Activated naive CD4-positive, alpha-beta T cell treated with anti-CD3 and anti-CD28 coated beads, Interleukin-2, amount 50 U/mL, for 24 hours (primary cell): ENCODE measurements around the gene LINC01488.

Source experiments
- H3K27ac Mint-ChIP-seq: one replicate; pipeline ENCODE4 v1.8.0; 2021; ENCODE audit warnings: mild to moderate bottlenecking, mixed read lengths
- H3K27me3 Mint-ChIP-seq: one replicate; pipeline ENCODE4 v1.8.0; 2021; ENCODE audit warnings: mixed read lengths
- H3K36me3 Mint-ChIP-seq: one replicate; pipeline ENCODE4 v1.8.0; 2021; ENCODE audit warnings: mixed read lengths
- H3K4me1 Mint-ChIP-seq: one replicate; pipeline ENCODE4 v1.8.0; 2021; ENCODE audit warnings: mixed read lengths
- H3K4me3 Mint-ChIP-seq: one replicate; pipeline ENCODE4 v1.8.0; 2021; ENCODE audit warnings: mild to moderate bottlenecking, mixed read lengths
- H3K9me3 Mint-ChIP-seq: one replicate; pipeline ENCODE4 v1.8.0; 2021; ENCODE audit warnings: mixed read lengths

Gene LINC01488

GRCh38 chr11:69468221-69468620 lies 13.2 kb upstream of the LINC01488 start:
- Mint-ChIP-seq H3K36me3 (no peaks in the 10 kb centered on the region), H3K9me3 (no peaks in the 10 kb centered on the region), H3K27ac (no peak overlapping the region), H3K27me3 (peaks cover 9% of the 10 kb centered on the region), H3K4me3 (no peak overlapping the region), H3K4me1 (no peaks in the 10 kb centered on the region)

DNA sequence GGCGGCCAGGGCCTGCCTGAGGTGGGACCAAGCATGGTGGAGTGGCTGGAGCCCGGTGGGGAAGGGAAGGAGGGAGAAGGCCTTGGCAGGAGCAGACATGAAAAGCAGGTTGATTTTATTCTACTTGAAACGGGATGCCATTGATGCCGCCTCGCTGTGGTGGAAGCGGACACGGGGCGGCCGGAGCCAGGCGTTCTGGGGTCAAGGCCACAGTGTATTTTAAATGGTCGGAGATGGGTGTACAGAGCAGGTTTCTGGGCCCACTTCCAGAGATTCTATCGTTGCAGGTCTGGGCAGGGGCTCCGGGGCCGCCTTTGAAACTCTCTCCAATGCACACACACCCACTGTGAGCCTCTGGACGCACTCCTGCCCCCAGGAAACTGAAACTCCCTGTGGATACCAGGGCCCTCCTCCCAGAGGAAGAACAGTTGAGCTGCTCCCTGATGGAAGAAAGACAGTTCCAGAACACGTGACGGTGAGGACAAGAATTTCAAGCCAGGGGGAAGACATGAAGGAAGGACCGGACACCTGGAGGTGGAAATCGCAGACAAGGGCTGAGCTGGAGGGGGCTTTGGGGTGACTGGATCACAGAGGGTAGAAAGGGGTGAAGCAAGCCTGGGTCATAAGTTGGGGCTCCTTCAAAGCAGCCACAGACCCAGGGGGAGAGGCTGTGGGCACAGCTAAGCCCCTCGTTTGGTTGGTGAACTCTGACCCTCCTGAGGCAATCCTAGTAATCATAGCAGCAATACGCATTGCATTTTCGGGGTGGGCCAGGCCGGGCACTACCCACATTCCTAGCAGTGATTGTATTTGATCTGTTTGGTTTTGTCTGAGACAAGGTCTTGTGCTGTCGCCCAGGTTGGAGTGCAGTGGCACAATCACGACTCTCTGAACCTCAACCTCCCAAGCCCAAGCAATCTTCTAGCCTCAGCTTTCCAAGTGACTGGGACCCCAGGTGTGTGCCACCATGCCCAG lies 12.3 kb upstream of the LINC01488 start:
- peaks cover 7% of the 10 kb centered on the region for H3K27me3 Mint-ChIP-seq
- no peaks in the 10 kb centered on the region for H3K9me3 Mint-ChIP-seq
- H3K4me3 Mint-ChIP-seq, result no peak overlapping the region
- no peaks in the 10 kb centered on the region for H3K36me3 Mint-ChIP-seq
- H3K4me1 Mint-ChIP-seq, result no peaks in the 10 kb centered on the region
- H3K27ac Mint-ChIP-seq, result peak overlapping the region; percentile 7

GRCh38 chr11:69470301-69470700 lies 11.2 kb upstream of the LINC01488 start:
- Mint-ChIP-seq H3K36me3 (no peaks in the 10 kb centered on the region), H3K27ac (no peak overlapping the region), H3K27me3 (peaks cover 7% of the 10 kb centered on the region), H3K4me3 (no peak overlapping the region), H3K4me1 (no peaks in the 10 kb centered on the region), H3K9me3 (no peaks in the 10 kb centered on the region)

- H3K27ac Mint-ChIP-seq, result no peak overlapping the region
- no peaks in the 10 kb centered on the region for H3K36me3 Mint-ChIP-seq
- no peak overlapping the region for H3K4me3 Mint-ChIP-seq
- no peaks in the 10 kb centered on the region for H3K9me3 Mint-ChIP-seq
- H3K4me1 Mint-ChIP-seq, result no peaks in the 10 kb centered on the region
- H3K27me3 Mint-ChIP-seq, result peaks cover 7% of the 10 kb centered on the region
Measured at GRCh38 chr11:69470793-69471728, 10.4 kb upstream of the LINC01488 start.

GRCh38 chr11:69471729-69472540 lies 9.5 kb upstream of the LINC01488 start:
- Mint-ChIP-seq H3K36me3 (no peaks in the 10 kb centered on the region), H3K4me1 (no peaks in the 10 kb centered on the region), H3K27me3 (peaks cover 7% of the 10 kb centered on the region), H3K4me3 (no peak overlapping the region), H3K9me3 (no peaks in the 10 kb centered on the region), H3K27ac (no peak overlapping the region)

- no peaks in the 10 kb centered on the region for H3K4me1 Mint-ChIP-seq
- H3K4me3 Mint-ChIP-seq, result no peak overlapping the region
- H3K27ac Mint-ChIP-seq, result no peak overlapping the region
- peaks cover 7% of the 10 kb centered on the region for H3K27me3 Mint-ChIP-seq
- no peaks in the 10 kb centered on the region for H3K36me3 Mint-ChIP-seq
- H3K9me3 Mint-ChIP-seq, result no peaks in the 10 kb centered on the region
Measured at GRCh38 chr11:69472541-69473275, 8.8 kb upstream of the LINC01488 start.

- Mint-ChIP-seq H3K4me1 (no peaks in the 10 kb centered on the region), H3K27ac (no peak overlapping the region), H3K9me3 (no peaks in the 10 kb centered on the region), H3K4me3 (no peak overlapping the region), H3K27me3 (peaks cover 7% of the 10 kb centered on the region), H3K36me3 (no peaks in the 10 kb centered on the region)
Measured at GRCh38 chr11:69473276-69473845, 8.1 kb upstream of the LINC01488 start.

- Mint-ChIP-seq H3K27me3 (peaks cover 7% of the 10 kb centered on the region), H3K4me3 (no peak overlapping the region), H3K4me1 (no peaks in the 10 kb centered on the region), H3K9me3 (no peaks in the 10 kb centered on the region), H3K27ac (no peak overlapping the region), H3K36me3 (no peaks in the 10 kb centered on the region)
Measured at GRCh38 chr11:69474736-69475135, 6.7 kb upstream of the LINC01488 start.

DNA sequence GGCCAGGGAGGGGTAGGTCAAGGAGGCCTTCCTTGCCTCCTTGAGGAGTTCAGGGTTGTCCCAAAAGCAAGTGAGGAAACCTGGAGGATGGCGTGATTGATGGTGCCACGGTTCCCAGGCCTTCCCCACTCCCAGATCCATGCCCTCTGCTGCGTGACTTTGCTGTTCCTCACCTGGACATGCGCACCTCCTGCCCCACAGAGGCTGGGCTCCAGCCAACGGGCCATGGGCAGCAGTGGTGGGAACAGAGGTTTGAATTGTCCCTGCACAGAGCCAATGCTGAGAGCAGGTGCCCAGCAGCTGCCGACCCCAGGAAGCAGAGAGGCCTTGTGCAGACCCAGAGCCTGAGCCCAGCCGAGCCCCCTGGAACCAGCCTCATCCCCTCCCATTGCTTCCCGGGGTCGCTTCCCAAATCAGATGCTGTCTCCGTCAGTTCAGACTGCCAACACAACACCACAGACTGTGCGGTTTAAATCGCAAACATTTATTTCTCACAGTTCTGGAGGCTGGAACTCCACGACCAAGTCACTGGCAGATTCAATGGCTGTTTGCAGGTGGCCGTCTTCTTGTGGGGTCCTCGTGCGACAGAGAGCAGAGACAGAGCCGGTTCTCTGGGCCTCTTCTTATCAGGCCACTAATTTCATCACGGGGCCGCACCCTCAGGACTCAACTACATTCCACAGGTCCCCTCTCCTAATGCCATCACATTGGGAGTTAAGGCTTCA lies 6.2 kb upstream of the LINC01488 start:
- Mint-ChIP-seq H3K4me3 (no peak overlapping the region), H3K9me3 (no peaks in the 10 kb centered on the region), H3K4me1 (no peaks in the 10 kb centered on the region), H3K27ac (no peak overlapping the region), H3K36me3 (no peaks in the 10 kb centered on the region), H3K27me3 (peaks cover 7% of the 10 kb centered on the region)

- Mint-ChIP-seq H3K36me3 (no peaks in the 10 kb centered on the region), H3K27ac (no peak overlapping the region), H3K4me3 (no peak overlapping the region), H3K9me3 (no peaks in the 10 kb centered on the region), H3K4me1 (no peaks in the 10 kb centered on the region), H3K27me3 (peaks cover 7% of the 10 kb centered on the region)
Measured at GRCh38 chr11:69475866-69476471, 5.5 kb upstream of the LINC01488 start.

DNA sequence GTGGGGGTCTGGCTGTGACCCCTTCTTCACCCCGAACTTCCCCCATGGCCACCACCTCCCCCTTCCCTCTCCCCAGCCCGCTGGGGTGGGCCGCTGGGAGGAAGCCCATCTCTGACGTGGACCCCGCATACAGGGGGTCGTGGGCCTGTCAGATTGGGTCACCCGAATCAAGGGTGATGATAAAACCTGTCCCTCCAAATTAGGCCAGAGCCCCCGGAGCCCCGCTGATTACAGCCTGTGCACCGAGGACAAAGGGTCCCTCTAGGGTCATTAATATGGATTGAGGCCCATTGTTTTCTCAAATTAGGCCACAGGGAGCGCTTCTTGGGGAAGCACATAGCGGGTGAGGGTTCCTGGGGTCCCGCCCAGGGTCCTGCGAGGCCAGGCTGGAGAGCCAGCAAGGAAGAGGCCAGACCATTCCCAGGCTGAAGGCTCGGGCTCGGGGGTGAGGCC lies 4.9 kb upstream of the LINC01488 start:
- H3K27ac Mint-ChIP-seq, result no peak overlapping the region
- H3K4me3 Mint-ChIP-seq, result no peak overlapping the region
- peaks cover 5% of the 10 kb centered on the region for H3K27me3 Mint-ChIP-seq
- no peaks in the 10 kb centered on the region for H3K9me3 Mint-ChIP-seq
- no peaks in the 10 kb centered on the region for H3K4me1 Mint-ChIP-seq
- H3K36me3 Mint-ChIP-seq, result no peaks in the 10 kb centered on the region

DNA sequence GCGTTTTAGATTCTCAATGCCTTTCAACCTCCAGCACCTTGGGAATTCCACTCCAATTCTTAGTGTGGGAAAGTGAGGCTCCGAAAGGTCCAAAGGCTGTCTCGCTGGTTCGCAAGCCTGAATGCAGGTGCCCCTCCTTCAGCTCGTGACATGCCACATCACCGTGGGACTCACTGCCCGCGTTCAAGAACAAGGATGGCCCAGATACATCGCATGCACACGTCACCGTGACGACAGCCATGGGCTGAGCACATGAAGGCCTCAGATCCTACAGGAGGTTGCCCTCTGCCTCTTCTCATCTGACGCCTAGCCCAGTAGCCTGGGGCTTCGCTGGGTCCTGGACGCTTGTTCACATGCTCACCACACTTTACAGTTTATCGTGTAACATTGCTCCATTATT lies 4.4 kb upstream of the LINC01488 start:
- no peaks in the 10 kb centered on the region for H3K4me1 Mint-ChIP-seq
- peaks cover 3% of the 10 kb centered on the region for H3K27me3 Mint-ChIP-seq
- no peaks in the 10 kb centered on the region for H3K9me3 Mint-ChIP-seq
- H3K4me3 Mint-ChIP-seq, result no peak overlapping the region
- H3K36me3 Mint-ChIP-seq, result no peaks in the 10 kb centered on the region
- no peak overlapping the region for H3K27ac Mint-ChIP-seq

DNA sequence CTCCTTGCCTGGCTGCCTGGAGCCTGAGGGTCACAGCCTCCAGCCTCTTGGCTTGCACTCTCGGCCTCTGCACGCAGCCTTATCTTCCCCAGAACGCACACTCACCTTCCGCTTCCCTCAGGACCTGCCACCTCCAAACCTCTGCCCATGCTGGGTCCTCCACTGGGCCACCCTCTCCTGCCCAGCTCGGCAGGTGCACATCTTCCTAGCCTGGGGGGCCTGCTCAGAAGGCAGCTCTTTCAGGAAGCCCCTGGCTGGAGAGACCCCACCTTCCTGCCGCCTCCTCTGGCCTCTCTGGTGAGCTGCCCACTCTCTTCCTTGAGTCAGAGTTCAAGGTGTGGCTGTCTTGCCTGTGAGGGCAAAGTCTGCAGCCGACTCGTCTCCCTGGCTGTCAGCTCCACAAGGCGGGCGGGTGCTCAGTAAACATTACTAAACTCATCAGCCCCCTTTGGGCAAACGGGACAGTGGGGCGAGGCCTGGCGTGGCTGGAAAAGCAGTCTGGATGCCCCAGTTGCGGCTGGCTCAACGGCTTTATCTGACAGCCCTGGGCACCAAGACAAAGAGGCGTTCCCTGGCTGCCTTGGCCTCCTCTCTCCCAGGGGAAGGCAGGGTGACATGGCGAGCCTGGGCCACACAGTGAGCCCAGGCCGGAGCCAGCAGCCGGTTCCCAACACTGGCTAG lies 1.7 kb upstream of the LINC01488 start:
- Mint-ChIP-seq H3K4me1 (no peaks in the 10 kb centered on the region), H3K27ac (no peak overlapping the region), H3K27me3 (no peaks in the 10 kb centered on the region), H3K4me3 (no peak overlapping the region), H3K9me3 (no peaks in the 10 kb centered on the region), H3K36me3 (no peaks in the 10 kb centered on the region)
